GM23248 (cell line): ENCODE data around the gene PTPN5. TPM values are rescaled to one million over a fixed set of nuclear protein-coding genes. Genes with fewer than 3 reads are reported as not detected.
"Not testable (repeated sequence)": the region's sequence is repeated elsewhere in the genome, so short reads cannot be mapped to it uniquely, and the experiment has no call there.

Experiments
- DNase-seq: peaks from one replicate; pipeline ENCODE4 v3.0.0-alpha.2; 2015
- H2AFZ ChIP-seq: fragments of 200-600 bp; sonication (generic); 2 replicates; pipeline ENCODE4 v1.6.1; 2016; ENCODE audit warnings: antibody characterized with exemption
- H3F3A ChIP-seq: fragments of 200-600 bp; sonication (generic); 2 replicates; pipeline ENCODE4 v1.6.1; 2016; ENCODE audit warnings: mild to moderate bottlenecking, antibody characterized with exemption, mixed run types; ENCODE audit not compliant: insufficient read depth
- H3K27ac ChIP-seq: fragments of 200-600 bp; sonication (generic); 2 replicates; pipeline ENCODE4 v1.5.1; 2016; ENCODE audit warnings: mild to moderate bottlenecking
- H3K27me3 ChIP-seq: fragments of 200-600 bp; sonication (generic); replicated peaks from 2 replicates; pipeline ENCODE4 v1.6.1; 2016; ENCODE audit warnings: mild to moderate bottlenecking; ENCODE audit not compliant: insufficient read depth
- H3K36me3 ChIP-seq: fragments of 200-600 bp; sonication (generic); 2 replicates; pipeline ENCODE4 v1.6.1; 2016; ENCODE audit warnings: low read depth, mild to moderate bottlenecking
- H3K4me1 ChIP-seq: fragments of 200-600 bp; sonication (generic); 2 replicates; pipeline ENCODE4 v1.6.1; 2016; ENCODE audit warnings: mild to moderate bottlenecking; ENCODE audit not compliant: insufficient read depth
- H3K4me2 ChIP-seq: fragments of 200-600 bp; sonication (generic); one replicate; pipeline ENCODE4 v1.6.1; 2016; ENCODE audit warnings: mild to moderate bottlenecking; ENCODE audit not compliant: unreplicated experiment
- H3K4me3 ChIP-seq: fragments of 200-600 bp; sonication (generic); 2 replicates; pipeline ENCODE4 v1.5.1; 2016; ENCODE audit warnings: mild to moderate bottlenecking
- H3K79me2 ChIP-seq: fragments of 200-600 bp; sonication (generic); 2 replicates; pipeline ENCODE4 v1.6.1; 2016; ENCODE audit warnings: mild to moderate bottlenecking; ENCODE audit not compliant: insufficient read depth
- H3K9ac ChIP-seq: fragments of 200-600 bp; sonication (generic); 2 replicates; pipeline ENCODE4 v1.6.1; 2016; ENCODE audit warnings: mild to moderate bottlenecking
- H3K9me2 ChIP-seq: fragments of 200-600 bp; sonication (generic); 2 replicates; pipeline ENCODE4 v1.6.1; 2016; ENCODE audit warnings: mixed run types, mild to moderate bottlenecking, moderate library complexity; ENCODE audit not compliant: insufficient read depth
- H3K9me3 ChIP-seq: fragments of 200-600 bp; sonication (generic); one replicate; pipeline ENCODE4 v1.6.1; 2017; ENCODE audit warnings: low read depth
- H4K20me1 ChIP-seq: fragments of 200-600 bp; sonication (generic); 2 replicates; pipeline ENCODE4 v1.6.0; 2016; ENCODE audit not compliant: insufficient read depth
- EZH2 ChIP-seq: fragments of 200-600 bp; sonication (generic); IDR thresholded peaks from 2 replicates; pipeline ENCODE4 v1.6.1; 2018; ENCODE audit warnings: antibody characterized with exemption, mild to moderate bottlenecking; ENCODE audit not compliant: insufficient read depth, poor library complexity, severe bottlenecking
- EZH2phosphoT487 ChIP-seq: fragments of 200-600 bp; sonication (generic); IDR thresholded peaks from 2 replicates; pipeline ENCODE4 v1.6.1; 2018; ENCODE audit warnings: antibody characterized with exemption, moderate library complexity, mild to moderate bottlenecking, low read depth; ENCODE audit not compliant: insufficient read depth
- WGBS, 2 experiments: methylation state at CpG; one replicate each; pipeline ENCODE4 v1.1.6; 2015 to 2017; ENCODE audit warnings: low lambda C conversion rate in 2 of 2, low coverage in 1 of 2; ENCODE audit errors: missing lambda C conversion rate in 2 of 2; 5-methylcytosine and 5-hydroxymethylcytosine counted together
- in situ Hi-C: fragments of 300-500 bp; cut with MboI; formaldehyde crosslinking; loops from 2 replicates; pipeline ENCODE4 v1.15.0; 2020
- polyA plus RNA-seq: library from polyadenylated mRNA; unstranded; fragments of >200 nt; fragmentation: Nextera tagmentation; extraction: Ambion mirVana; gene quantifications from 2 replicates; pipeline ENCODE4 v1.2.1, GENCODE V29; 2016
- total RNA-seq: library from RNA; depleted of rRNA; stranded (reverse); fragments of >200 nt; shearing (Covaris generic); gene quantifications from 2 replicates; pipeline ENCODE4 v1.2.3, GENCODE V29; 2014

The PTPN5 gene
- total and polyA plus RNA-seq, 2 experiments from 2014 or later = not detected

GRCh38 chr11:18698341-18699268 is 93.0 kb downstream of the PTPN5 start, which contains the start of gene TMEM86A:
TMEM86A (plus strand) TSS chr11:18698779; CDS start chr11:18698887, 108 bp downstream.
- Histone ChIP-seq H3K9me3 (no peaks in the 10 kb centered on the region), H3K27me3 (no peaks in the 10 kb centered on the region; the same call in 1 of the 2 replicates), H3F3A (peaks cover 10% of the 10 kb centered on the region; the same call in 1 of the 2 replicates), H3K4me1 (no peaks in the 10 kb centered on the region), H3K4me2 (peak within 1 kb of the TSS; percentile 71), H3K9ac (peak within 1 kb of the TSS; percentile 66), H3K9me2 (no peaks in the 10 kb centered on the region), H4K20me1 (no peaks in the 10 kb centered on the region), H3K36me3 (no peaks in the 10 kb centered on the region), H2AFZ (peak within 1 kb of the TSS; percentile 79), H3K79me2 (no peaks in the 10 kb centered on the region), H3K4me3 (peak within 1 kb of the TSS; percentile 73), H3K27ac (no peak within 1 kb of the TSS)
- TF ChIP-seq EZH2phosphoT487 = no peak
- no peak for TF ChIP-seq EZH2
- in situ Hi-C loops = no loop called here
- peak; percentile 94 for DNase-seq
- 1 to 2% methylated on average over 51 to 71 of the region's 98 CpGs for WGBS, 2 experiments

- in situ Hi-C loops = no loop called here
- Histone ChIP-seq H4K20me1 (no peaks in the 10 kb centered on the region), H3K4me3 (no peak overlapping the region), H3K4me2 (no peak overlapping the region), H3K9ac (no peak overlapping the region), H3K27me3 (no peaks in the 10 kb centered on the region; the same call in 1 of the 2 replicates), H3K4me1 (no peaks in the 10 kb centered on the region), H3K9me3 (no peaks in the 10 kb centered on the region), H3K27ac (no peak overlapping the region), H2AFZ (no peak overlapping the region), H3K79me2 (no peaks in the 10 kb centered on the region), H3K36me3 (no peaks in the 10 kb centered on the region), H3K9me2 (no peaks in the 10 kb centered on the region), H3F3A (peaks cover 10% of the 10 kb centered on the region; the same call in 1 of the 2 replicates)
- 82 to 84% methylated on average over 4 of the region's 4 CpGs for WGBS, 2 experiments
- peak; percentile 29 for DNase-seq
- no peak for TF ChIP-seq EZH2
- no peak for TF ChIP-seq EZH2phosphoT487
Measured at GRCh38 chr11:18697576-18697975, 94.0 kb downstream of the PTPN5 start.

DNA sequence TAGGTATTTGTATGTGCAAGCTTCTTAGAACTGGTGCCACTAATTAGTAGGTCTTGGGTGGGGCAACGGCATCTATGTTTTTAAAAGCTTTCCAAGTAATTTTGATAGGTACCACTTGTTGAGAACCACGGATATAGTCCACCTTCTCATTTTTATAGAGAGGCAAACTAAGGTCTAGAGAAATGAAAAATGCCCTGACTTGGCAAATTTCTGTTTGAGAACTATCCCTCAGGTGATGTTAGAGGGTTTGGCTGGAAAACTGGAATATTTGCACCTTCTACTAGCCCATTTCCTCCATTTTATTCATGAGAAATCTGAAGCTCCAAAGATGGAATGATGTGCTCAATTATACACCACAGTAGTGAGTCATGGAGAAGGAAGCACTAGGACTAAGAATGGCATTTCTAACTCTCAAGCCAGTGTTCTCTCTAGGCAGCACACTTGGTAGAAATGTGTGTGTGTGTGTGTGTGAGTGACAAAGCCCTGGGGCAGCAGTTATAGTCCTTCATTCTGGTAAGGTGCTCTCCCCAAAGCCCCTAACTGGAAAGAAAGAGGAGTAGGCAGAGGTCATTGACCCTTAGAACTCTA is 94.9 kb downstream of the PTPN5 start:
- no peaks in the 10 kb centered on the region for H3K9me3 ChIP-seq
- no peak overlapping the region for H3K9ac ChIP-seq
- H3K27ac ChIP-seq = no peak overlapping the region
- no peak for TF ChIP-seq EZH2phosphoT487
- no peak for TF ChIP-seq EZH2
- in situ Hi-C loops = no loop called here
- peaks cover 10% of the 10 kb centered on the region; the same call in 1 of the 2 replicates for H3F3A ChIP-seq
- no peaks in the 10 kb centered on the region for H4K20me1 ChIP-seq
- no peaks in the 10 kb centered on the region for H3K9me2 ChIP-seq
- WGBS, 2 experiments = 62 to 67% methylated on average over 2 of the region's 2 CpGs
- no peaks in the 10 kb centered on the region for H3K79me2 ChIP-seq
- H3K4me1 ChIP-seq = no peaks in the 10 kb centered on the region
- no peak overlapping the region for H3K4me3 ChIP-seq
- peak; percentile 63 for DNase-seq
- H3K27me3 ChIP-seq = no peaks in the 10 kb centered on the region; the same call in 1 of the 2 replicates
- no peak overlapping the region for H3K4me2 ChIP-seq
- H2AFZ ChIP-seq = no peak overlapping the region
- no peaks in the 10 kb centered on the region for H3K36me3 ChIP-seq

- no peak overlapping the region for H2AFZ ChIP-seq
- no peaks in the 10 kb centered on the region for H3K9me3 ChIP-seq
- no peaks in the 10 kb centered on the region for H3K79me2 ChIP-seq
- H3K36me3 ChIP-seq = no peaks in the 10 kb centered on the region
- no peak overlapping the region for H3K27ac ChIP-seq
- H3K27me3 ChIP-seq = no peaks in the 10 kb centered on the region
- no peak overlapping the region for H3K4me3 ChIP-seq
- in situ Hi-C loops = no loop called here
- WGBS, 2 experiments = 51% methylated on average over 8 to 9 of the region's 9 CpGs
- H3K4me2 ChIP-seq = no peak overlapping the region
- no peaks in the 10 kb centered on the region for H3K4me1 ChIP-seq
- H3K9me2 ChIP-seq = no peaks in the 10 kb centered on the region
- H4K20me1 ChIP-seq = no peaks in the 10 kb centered on the region
- no peak overlapping the region for H3K9ac ChIP-seq
- DNase-seq = no peak
- TF ChIP-seq EZH2 (no peak), EZH2phosphoT487 (no peak)
- peaks cover 8% of the 10 kb centered on the region; the same call in 1 of the 2 replicates for H3F3A ChIP-seq
Measured at GRCh38 chr11:18692941-18693760, 98.4 kb downstream of the PTPN5 start.

DNA sequence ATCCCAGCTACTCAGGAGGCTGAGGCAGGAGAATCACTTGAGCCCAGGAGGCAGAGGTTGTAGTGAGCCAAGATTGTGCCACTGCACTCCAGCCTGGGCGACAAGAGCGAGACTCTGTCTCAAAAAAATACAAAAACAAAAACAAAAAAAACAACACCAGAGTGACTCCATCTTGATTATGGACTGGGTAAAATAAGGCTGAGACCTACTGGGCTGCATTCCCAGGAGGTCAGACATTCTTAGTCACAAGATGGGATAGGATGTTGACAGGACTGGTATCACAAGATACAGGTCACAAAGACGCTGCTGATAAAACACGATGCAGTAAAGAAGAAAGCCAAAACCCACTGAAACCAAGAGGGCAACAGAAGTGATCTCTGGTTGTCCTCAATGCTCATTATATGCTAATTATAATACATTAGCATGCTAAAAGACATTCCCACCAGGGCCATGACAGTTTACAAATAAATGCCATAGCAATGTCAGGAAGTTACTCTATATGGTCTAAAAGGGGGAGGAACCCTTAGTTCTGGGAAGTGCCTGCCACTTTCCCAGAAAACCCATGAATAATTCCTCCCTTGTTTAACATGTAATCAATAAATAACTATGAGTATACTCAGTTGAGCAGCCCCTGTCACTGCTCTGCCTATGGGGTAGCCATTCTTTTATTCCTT is 100.0 kb downstream of the PTPN5 start:
- H3F3A ChIP-seq, H4K20me1 ChIP-seq, in situ Hi-C loops, H3K4me1 ChIP-seq, DNase-seq, H3K27me3 ChIP-seq, H3K9me2 ChIP-seq, H3K9ac ChIP-seq, H3K9me3 ChIP-seq, H3K36me3 ChIP-seq, H3K4me3 ChIP-seq, H2AFZ ChIP-seq, H3K79me2 ChIP-seq, H3K27ac ChIP-seq, H3K4me2 ChIP-seq: not testable (repeated sequence)
- WGBS, 2 experiments = 90 to 92% methylated on average over 4 of the region's 4 CpGs
